ENCODE measurements around the gene ANXA2R.
"Not testable (repeated sequence)": the region's sequence is repeated elsewhere in the genome, so short reads cannot be mapped to it uniquely, and the experiment has no call there.

ANXA2R gene

DNA sequence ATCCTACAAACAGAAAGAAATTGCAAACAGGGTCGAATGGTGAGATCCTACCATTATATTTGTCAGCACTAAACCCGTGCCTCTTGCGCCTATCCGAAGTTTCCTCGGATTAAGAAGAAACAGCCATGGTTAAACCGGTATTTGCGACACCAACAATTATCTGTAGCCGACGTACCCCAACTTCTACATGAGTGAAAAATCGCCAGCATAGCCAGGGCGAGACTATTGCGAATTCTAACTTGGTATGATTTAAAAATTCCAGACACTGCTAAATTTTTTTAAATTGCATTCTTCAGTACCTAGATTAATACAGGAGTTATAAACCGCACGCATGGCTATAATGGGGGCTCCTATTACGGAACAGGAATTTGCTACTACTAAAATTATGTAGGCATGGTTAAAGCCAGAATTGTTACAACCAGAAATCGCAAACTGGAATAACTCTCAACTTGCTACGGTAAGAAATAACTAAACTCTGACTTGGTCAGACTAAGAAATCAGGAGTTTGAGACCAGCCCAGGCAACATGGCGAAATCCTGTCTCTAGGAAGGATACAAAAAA is 25.3 kb upstream of the ANXA2R start:
- no peaks in the 10 kb centered on the region for H3K36me3 ChIP-seq (ENCODE audit: insufficient read depth, low read length)
- no peak for TF ChIP-seq EZH2phosphoT487 (IDR thresholded peaks at IDR 0.05; ENCODE audit: borderline replicate concordance)
- TF ChIP-seq, protein P1, sequence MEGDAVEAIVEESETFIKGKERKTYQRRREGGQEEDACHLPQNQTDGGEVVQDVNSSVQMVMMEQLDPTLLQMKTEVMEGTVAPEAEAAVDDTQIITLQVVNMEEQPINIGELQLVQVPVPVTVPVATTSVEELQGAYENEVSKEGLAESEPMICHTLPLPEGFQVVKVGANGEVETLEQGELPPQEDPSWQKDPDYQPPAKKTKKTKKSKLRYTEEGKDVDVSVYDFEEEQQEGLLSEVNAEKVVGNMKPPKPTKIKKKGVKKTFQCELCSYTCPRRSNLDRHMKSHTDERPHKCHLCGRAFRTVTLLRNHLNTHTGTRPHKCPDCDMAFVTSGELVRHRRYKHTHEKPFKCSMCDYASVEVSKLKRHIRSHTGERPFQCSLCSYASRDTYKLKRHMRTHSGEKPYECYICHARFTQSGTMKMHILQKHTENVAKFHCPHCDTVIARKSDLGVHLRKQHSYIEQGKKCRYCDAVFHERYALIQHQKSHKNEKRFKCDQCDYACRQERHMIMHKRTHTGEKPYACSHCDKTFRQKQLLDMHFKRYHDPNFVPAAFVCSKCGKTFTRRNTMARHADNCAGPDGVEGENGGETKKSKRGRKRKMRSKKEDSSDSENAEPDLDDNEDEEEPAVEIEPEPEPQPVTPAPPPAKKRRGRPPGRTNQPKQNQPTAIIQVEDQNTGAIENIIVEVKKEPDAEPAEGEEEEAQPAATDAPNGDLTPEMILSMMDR (conservative IDR thresholded peaks at IDR 0.05; ENCODE audit: low read length), result no peak
- peaks cover under 1% of the 10 kb centered on the region for H4K20me1 ChIP-seq (ENCODE audit: insufficient read depth, low read length, poor library complexity, severe bottlenecking)
- H3K79me2 ChIP-seq (ENCODE audit: insufficient read depth, low read length), result peaks cover 95% of the 10 kb centered on the region
- peak overlapping the region; percentile 100 for H3K4me3 ChIP-seq (ENCODE audit: low read length, poor library complexity, severe bottlenecking)
- H3K9ac ChIP-seq (ENCODE audit: low read depth, low read length, poor library complexity, severe bottlenecking), result peak overlapping the region; percentile 100
- H3F3A ChIP-seq (ENCODE audit: low read depth), result peaks cover 6% of the 10 kb centered on the region; the same call in 1 of the 2 replicates
- H3K9me2 ChIP-seq (replicated peaks; ENCODE audit: low read depth, low read length), result no peaks in the 10 kb centered on the region
- peaks cover 30% of the 10 kb centered on the region for H3K4me1 ChIP-seq (ENCODE audit: insufficient read depth, low read length, poor library complexity, severe bottlenecking)
- H3K27me3 ChIP-seq (ENCODE audit: insufficient read depth, low read length, poor library complexity, severe bottlenecking), result no peaks in the 10 kb centered on the region
- peak overlapping the region; percentile 98 for H3K4me2 ChIP-seq (ENCODE audit: low read depth, low read length, poor library complexity, severe bottlenecking)
- H3K9me3 ChIP-seq (ENCODE audit: insufficient read depth, low read depth, low read length), result no peaks in the 10 kb centered on the region
- H2AFZ ChIP-seq (ENCODE audit: low read length), result no peak overlapping the region

DNA sequence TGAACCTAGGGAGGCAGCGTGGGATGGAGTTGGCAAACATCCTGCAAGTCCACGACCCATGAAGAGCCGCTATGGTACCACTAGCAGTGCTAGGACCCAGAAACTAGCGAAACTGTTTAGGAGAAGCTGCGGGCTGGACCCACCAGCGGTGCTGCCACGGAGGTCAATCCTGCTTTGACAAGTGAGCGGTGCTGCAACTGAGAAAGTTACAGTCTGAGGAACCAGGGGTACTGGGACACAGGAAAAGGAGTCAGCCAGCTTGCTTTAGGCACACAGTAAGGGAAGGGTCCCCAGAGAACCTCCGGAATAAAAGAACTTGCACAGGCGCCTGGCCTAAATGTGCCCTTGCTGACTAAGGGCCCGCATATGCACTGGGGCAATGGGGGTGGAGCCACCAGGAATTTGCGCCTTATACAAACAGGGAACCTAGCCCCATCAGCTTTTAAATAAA is 23.6 kb upstream of the ANXA2R start:
- Histone ChIP-seq H3K9me2 (replicated peaks; ENCODE audit: low read depth, low read length) (no peaks in the 10 kb centered on the region), H3K27me3 (ENCODE audit: insufficient read depth, low read length, poor library complexity, severe bottlenecking) (no peaks in the 10 kb centered on the region), H2AFZ (ENCODE audit: low read length) (no peak overlapping the region), H4K20me1 (ENCODE audit: insufficient read depth, low read length, poor library complexity, severe bottlenecking) (no peaks in the 10 kb centered on the region), H3K4me3 (ENCODE audit: low read length, poor library complexity, severe bottlenecking) (peak overlapping the region; percentile 100), H3K36me3 (ENCODE audit: insufficient read depth, low read length) (no peaks in the 10 kb centered on the region), H3K9ac (ENCODE audit: low read depth, low read length, poor library complexity, severe bottlenecking) (peak overlapping the region; percentile 100), H3K4me2 (ENCODE audit: low read depth, low read length, poor library complexity, severe bottlenecking) (peak overlapping the region; percentile 98), H3K4me1 (ENCODE audit: insufficient read depth, low read length, poor library complexity, severe bottlenecking) (peaks cover 22% of the 10 kb centered on the region), H3K9me3 (ENCODE audit: insufficient read depth, low read depth, low read length) (no peaks in the 10 kb centered on the region), H3F3A (ENCODE audit: low read depth) (peaks cover 6% of the 10 kb centered on the region; the same call in 1 of the 2 replicates), H3K79me2 (ENCODE audit: insufficient read depth, low read length) (peaks cover 87% of the 10 kb centered on the region)
- TF ChIP-seq EZH2phosphoT487 (IDR thresholded peaks at IDR 0.05; ENCODE audit: borderline replicate concordance), result no peak
- TF ChIP-seq, protein P1 (conservative IDR thresholded peaks at IDR 0.05; ENCODE audit: low read length), result no peak

DNA sequence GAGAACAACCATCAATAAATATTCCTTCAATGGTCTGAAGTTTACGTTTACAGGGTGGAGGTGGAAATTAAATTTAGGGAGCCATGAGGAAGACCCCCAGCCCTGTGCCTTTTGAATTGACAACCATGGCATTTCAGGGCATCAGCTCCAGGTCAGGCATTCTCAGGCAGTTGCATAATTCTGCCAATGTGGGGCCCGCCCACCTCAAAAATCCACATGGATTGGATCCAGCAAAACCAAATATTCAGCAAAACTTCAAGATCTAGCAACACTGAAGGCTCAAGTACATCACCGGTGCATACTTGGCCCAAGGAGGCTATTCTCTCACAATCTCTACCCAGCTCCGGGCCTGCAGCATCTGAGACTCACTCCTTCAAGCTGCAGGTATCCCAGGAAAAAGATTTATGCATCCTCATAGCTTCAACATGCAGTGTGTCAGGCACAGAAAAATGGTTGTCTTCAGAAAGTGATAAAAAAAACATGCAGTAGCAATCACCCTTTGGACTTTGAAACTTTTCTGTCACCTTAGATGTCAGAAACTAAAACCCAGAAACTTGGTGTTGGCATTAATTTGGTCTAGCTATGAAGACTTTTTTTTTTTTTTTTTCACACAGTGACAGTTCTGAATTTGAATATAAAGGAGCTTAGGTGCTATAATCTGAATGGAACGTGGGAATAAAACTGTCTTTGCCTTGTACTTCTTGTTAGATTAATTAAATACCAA is 21.4 kb upstream of the ANXA2R start:
- Histone ChIP-seq H3K9ac (ENCODE audit: low read depth, low read length, poor library complexity, severe bottlenecking) (no peak overlapping the region), H3K79me2 (ENCODE audit: insufficient read depth, low read length) (peaks cover 73% of the 10 kb centered on the region), H3K4me3 (ENCODE audit: low read length, poor library complexity, severe bottlenecking) (no peak overlapping the region), H3K4me2 (ENCODE audit: low read depth, low read length, poor library complexity, severe bottlenecking) (peak overlapping the region; percentile 5), H3F3A (ENCODE audit: low read depth) (peaks cover 6% of the 10 kb centered on the region; the same call in 1 of the 2 replicates), H4K20me1 (ENCODE audit: insufficient read depth, low read length, poor library complexity, severe bottlenecking) (no peaks in the 10 kb centered on the region), H3K9me3 (ENCODE audit: insufficient read depth, low read depth, low read length) (no peaks in the 10 kb centered on the region), H3K4me1 (ENCODE audit: insufficient read depth, low read length, poor library complexity, severe bottlenecking) (peaks cover 15% of the 10 kb centered on the region), H3K27me3 (ENCODE audit: insufficient read depth, low read length, poor library complexity, severe bottlenecking) (no peaks in the 10 kb centered on the region), H3K9me2 (replicated peaks; ENCODE audit: low read depth, low read length) (no peaks in the 10 kb centered on the region), H3K36me3 (ENCODE audit: insufficient read depth, low read length) (no peaks in the 10 kb centered on the region), H2AFZ (ENCODE audit: low read length) (no peak overlapping the region)
- TF ChIP-seq EZH2phosphoT487 (IDR thresholded peaks at IDR 0.05; ENCODE audit: borderline replicate concordance), result no peak
- TF ChIP-seq, protein P1 (conservative IDR thresholded peaks at IDR 0.05; ENCODE audit: low read length), result no peak

- H3K4me2 ChIP-seq (ENCODE audit: low read depth, low read length, poor library complexity, severe bottlenecking); H3K9me2 ChIP-seq (replicated peaks; ENCODE audit: low read depth, low read length); H2AFZ ChIP-seq (ENCODE audit: low read length); H3K9me3 ChIP-seq (ENCODE audit: insufficient read depth, low read depth, low read length); H3K4me3 ChIP-seq (ENCODE audit: low read length, poor library complexity, severe bottlenecking); H3K36me3 ChIP-seq (ENCODE audit: insufficient read depth, low read length); H3K9ac ChIP-seq (ENCODE audit: low read depth, low read length, poor library complexity, severe bottlenecking); H4K20me1 ChIP-seq (ENCODE audit: insufficient read depth, low read length, poor library complexity, severe bottlenecking); H3K27me3 ChIP-seq (ENCODE audit: insufficient read depth, low read length, poor library complexity, severe bottlenecking); H3K4me1 ChIP-seq (ENCODE audit: insufficient read depth, low read length, poor library complexity, severe bottlenecking); H3F3A ChIP-seq (ENCODE audit: low read depth): not testable (repeated sequence)
- peaks cover 58% of the 10 kb centered on the region for H3K79me2 ChIP-seq (ENCODE audit: insufficient read depth, low read length)
Observed at GRCh38 chr5:43060020-43060419, 19.9 kb upstream of the ANXA2R start.

GRCh38 chr5:43055098-43055497 is 15.0 kb upstream of the ANXA2R start:
- not testable (repeated sequence) for H4K20me1 ChIP-seq (ENCODE audit: insufficient read depth, low read length, poor library complexity, severe bottlenecking); H3K4me2 ChIP-seq (ENCODE audit: low read depth, low read length, poor library complexity, severe bottlenecking); H3K36me3 ChIP-seq (ENCODE audit: insufficient read depth, low read length); H3F3A ChIP-seq (ENCODE audit: low read depth); H3K4me3 ChIP-seq (ENCODE audit: low read length, poor library complexity, severe bottlenecking); H2AFZ ChIP-seq (ENCODE audit: low read length); H3K9ac ChIP-seq (ENCODE audit: low read depth, low read length, poor library complexity, severe bottlenecking); H3K27me3 ChIP-seq (ENCODE audit: insufficient read depth, low read length, poor library complexity, severe bottlenecking); H3K9me3 ChIP-seq (ENCODE audit: insufficient read depth, low read depth, low read length); H3K9me2 ChIP-seq (replicated peaks; ENCODE audit: low read depth, low read length)
- Histone ChIP-seq H3K79me2 (ENCODE audit: insufficient read depth, low read length) (peaks cover 50% of the 10 kb centered on the region), H3K4me1 (ENCODE audit: insufficient read depth, low read length, poor library complexity, severe bottlenecking) (peaks cover 10% of the 10 kb centered on the region)
